Activated CD8-positive, alpha-beta memory T cell treated with anti-CD3 and anti-CD28 coated beads for 24 hours (primary cell): ENCODE measurements around the gene BTN2A1.
"Not testable (repeated sequence)": the region's sequence is repeated elsewhere in the genome, so short reads cannot be mapped to it uniquely, and the experiment has no call there.

ENCODE experiments used
- DNase-seq: peaks from one replicate; pipeline ENCODE4 v3.0.0-alpha.2; 2020

Gene BTN2A1

DNA sequence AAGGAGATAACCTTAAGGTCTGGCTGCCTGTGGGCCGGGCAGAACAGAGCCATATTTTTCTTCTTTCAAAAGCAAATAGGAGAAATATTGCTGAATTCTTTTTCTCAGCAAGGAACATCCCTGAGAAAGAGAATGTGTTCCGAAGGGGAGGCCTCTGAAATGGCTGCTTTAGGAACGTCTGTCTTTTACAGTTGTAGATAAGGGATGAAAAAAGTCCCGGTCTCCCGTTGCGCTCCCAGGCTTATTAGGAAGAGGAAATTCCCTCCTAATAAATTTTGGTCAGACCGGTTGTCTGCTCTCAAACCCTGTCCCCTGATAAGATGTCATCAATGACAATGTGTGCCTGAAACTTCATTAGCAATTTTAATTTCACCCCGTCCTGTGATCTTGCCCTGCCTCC is 24.1 kb upstream of the BTN2A1 start:
- not testable (repeated sequence) for DNase-seq

DNA sequence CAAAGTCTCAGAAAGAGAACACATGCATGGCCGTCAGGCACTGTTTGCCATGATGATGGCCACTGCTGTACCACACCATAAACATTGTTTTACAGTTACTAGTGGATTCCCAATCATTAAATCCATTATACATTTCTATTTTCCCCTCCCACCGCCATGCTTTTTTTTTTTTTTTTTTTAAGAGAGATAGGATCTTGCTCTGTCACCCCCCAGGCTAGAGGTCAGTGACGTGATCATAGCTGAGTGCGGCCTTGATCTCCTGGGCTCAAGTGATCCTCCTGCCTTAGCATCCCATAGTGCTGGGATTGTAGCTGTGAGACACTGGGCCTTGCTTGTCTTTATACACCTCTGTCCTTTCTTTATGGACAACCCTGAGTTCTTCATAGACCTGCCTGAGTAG is 21.7 kb upstream of the BTN2A1 start:
- DNase-seq: no peak

DNA sequence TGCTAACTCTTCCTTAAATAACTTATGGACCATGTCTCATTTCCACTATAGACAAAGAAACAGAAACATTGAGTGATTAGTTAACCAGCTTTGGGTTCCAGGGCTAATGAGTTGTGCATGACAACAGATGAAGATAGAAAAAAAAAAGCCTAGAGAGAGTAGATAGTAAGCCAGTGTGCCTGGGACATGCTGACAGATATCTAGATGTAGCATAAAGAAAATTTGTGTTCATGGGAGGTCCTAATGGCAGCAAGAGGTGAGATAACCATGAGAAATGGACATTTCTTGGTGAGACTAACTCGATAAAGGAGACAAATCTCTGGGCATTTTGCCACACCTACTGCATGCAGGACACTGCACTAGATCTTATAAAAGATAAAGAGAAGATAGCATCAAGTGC is 20.2 kb upstream of the BTN2A1 start:
- DNase-seq: no peak

DNA sequence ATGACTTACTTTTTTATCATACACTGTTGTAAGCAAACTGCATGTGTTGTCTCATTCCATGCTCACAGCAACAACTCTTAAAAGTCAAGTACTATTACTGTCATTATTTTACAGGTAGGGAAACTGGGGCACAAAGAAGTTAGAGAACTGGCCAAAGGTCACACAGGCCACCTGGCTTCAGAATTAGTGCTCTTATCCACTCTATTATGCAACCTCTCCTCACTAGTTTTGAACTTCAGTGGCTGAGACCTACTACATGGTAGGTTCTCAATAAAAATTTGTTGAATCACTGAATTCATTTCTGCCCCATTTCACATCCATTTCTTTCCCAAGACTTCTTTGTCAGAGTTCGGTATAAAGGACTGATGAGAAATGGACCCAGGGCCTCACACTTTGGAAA is 19.8 kb upstream of the BTN2A1 start:
- no peak for DNase-seq

DNA sequence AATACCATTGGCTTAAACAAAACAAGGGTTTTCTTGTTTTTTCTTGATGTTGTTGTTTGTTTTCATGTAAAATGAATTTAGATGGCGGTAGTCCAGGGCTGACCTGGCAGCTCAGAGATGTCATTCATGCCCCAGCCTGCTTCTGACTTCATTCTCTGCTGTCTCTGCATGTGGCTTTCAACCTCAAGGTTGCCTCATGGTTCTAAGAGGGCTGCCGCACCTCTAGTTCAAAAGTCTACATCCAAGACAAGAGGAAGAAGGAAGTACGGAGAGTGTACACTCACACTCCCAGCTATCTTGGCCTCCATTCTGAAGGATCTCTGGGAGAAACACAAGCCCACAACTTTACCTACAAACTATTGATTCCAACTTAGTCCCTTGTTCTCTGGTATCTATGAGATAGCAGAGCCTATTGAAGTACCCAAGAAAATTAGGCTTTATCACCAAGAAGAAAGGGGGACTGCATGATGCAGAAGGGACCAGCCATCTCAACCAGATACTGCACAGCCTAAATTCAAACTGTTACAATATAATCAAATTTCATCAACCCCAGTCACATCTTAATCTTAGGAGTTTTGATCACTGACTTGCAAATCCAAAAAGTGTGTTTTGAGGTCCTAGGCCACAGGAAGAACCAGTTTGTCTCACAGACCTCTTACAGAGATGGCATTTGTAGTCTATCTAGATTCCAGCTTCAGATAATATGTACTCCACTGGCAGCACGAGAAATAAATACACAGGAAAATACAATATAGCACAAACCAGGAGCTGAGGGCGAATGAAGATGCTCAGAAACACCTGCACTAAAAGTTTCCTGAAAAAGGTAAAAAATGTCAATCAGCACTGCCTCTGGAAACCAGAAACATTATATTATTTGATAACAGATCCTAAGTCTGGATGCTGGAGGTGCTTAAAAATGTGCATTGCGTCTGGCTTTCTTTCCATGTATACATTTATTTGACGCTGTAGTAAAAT is 18.3 kb upstream of the BTN2A1 start:
- no peak for DNase-seq

DNA sequence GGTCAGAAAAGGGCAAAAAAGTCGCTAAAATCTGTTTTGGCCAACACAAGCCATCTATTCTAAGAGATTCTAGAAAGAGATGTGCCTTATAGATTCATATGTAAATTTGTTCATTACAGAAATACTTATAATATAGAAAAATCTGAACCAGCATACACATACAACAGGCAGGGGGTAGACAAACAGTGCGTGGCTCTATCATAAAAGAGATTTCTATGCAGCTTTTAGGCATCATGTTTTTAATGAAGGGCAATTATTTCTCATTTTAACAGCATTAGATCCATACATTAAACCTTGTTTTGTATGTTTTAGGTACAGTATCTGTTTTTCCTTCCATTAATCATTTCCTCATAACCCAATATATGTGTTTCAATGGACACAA is 16.8 kb upstream of the BTN2A1 start:
- no peak for DNase-seq

DNA sequence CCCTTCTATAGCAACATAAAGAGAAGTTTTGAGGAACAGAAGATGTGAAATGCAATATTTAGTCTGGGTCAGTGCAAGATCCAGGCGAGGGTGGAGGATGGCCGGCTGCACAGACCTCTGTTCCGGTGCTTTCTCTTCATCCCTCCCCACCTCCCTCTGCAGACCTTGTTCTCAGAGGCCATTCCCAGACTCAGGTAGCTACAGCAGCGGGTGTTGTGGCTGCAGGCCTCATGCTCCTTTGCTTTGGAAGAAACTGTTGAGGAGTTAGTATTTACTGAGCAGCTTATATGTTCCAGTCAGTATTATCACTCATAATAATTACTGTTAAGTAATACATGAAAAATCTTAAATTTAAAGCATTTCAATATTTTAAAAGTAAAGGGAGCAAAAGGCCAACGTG is 15.8 kb upstream of the BTN2A1 start:
- no peak for DNase-seq

DNA sequence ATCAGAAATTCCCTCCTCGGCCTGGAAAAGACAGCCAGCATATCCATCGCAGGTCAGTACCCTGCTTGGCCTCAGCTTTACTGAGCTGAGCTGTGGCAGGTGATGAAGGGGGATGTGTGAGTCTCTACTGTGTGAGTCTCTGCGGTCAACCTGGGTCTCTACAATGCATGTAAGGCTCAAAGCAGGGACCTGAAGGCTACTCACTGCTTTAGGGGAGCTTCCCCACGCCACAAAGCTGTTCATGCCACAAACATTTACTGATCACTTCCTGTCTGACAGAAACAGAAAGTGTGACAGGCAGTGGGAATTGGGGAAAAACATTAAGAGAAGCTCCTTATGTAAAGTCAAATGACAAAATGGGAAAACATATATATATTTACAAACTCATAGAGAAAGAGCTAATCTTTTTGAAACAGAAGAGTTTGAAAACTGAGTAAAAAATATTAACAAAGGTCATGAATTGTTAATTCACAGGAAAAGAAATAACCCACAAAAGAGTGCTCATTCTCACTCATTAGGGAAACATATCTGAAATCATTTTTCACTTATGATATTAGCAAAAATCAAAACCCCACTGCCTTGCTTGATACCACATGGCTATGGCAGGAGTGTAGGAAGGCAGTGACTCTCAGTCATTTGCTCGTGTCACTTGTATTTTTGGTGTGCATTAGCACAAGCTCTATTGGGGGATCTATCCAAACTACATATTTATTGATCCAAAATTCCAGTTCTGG is 11.7 kb upstream of the BTN2A1 start:
- DNase-seq: peak; percentile 67

DNA sequence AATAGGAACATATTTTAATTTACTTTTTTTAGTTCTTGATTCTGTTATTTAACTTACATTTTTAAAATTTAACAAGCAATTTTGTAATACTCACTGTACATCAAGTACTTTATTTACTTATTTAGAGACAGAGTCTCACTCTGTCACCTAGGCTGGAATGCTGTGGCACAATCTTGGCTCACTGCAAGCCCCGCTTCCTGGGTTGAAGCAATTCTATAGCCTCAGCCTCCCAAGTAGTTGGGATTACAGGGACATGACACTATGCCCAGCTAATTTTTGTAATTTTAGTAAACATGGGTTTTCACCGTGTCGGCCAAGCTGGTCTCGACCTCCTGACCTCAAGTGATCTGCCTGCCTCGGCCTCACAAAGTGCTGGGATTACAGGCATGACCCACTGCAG is 10.5 kb upstream of the BTN2A1 start:
- DNase-seq: no peak

DNA sequence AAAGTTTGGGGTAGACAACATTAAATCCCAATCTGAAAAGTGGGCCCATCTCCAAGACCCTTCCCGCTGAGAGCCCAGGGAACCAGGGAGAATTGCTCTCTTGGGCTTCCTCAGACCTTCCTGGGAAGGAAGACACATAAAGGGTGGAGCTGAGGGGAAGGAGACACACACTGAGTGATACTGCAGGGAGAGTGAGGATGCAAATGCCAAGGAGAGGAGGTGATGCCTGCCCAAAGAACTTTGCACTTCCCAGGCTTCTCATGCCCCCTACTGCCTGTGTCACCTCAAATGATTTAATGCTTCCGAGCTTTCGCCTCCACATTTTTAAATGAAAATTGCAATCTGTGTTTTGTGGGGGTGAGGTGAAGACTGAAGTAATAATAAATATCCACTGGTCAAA is 7.5 kb upstream of the BTN2A1 start:
- DNase-seq: no peak

DNA sequence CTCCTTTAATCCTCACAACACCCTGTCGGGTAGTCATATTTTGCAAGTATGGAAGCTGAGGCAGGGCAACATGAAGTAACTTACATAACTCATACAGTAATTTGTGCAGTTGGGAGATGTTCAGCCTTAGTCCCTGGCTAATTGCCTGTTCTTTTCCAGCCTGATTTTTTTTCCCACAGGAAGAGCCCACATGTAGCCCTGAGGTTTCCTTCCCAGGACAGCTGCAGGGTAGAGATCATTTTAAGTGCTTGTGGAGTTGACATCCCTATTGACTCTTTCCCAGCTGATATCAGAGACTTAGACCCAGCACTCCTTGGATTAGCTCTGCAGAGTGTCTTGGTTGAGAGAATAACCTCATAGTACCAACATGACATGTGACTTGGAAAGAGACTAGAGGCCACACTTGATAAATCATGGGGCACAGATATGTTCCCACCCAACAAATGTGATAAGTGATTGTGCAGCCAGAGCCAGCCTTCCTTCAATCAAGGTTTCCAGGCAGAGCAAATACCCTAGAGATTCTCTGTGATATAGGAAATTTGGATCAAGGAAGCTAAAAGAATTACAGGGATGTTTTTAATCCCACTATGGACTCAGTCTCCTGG is 5.0 kb upstream of the BTN2A1 start:
- no peak for DNase-seq

DNA sequence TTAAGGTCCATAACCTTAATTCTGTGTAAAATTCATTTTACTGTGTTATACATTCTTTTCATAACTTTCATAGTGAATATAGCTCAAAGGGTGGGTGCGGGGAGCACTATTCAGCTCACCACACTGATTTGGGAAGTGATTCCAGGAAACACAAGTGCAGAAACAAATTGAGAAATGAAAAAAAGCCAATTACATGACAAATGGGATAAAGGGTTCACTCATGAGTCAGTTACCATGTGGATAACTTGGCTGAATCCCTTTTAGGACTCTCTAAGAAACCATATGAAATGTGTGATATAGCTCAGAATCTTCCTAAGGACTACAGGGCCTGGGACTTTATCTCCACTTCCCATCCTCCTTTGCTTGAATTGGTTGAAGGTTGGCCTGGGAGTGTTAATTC is 3.1 kb upstream of the BTN2A1 start:
- no peak for DNase-seq

DNA sequence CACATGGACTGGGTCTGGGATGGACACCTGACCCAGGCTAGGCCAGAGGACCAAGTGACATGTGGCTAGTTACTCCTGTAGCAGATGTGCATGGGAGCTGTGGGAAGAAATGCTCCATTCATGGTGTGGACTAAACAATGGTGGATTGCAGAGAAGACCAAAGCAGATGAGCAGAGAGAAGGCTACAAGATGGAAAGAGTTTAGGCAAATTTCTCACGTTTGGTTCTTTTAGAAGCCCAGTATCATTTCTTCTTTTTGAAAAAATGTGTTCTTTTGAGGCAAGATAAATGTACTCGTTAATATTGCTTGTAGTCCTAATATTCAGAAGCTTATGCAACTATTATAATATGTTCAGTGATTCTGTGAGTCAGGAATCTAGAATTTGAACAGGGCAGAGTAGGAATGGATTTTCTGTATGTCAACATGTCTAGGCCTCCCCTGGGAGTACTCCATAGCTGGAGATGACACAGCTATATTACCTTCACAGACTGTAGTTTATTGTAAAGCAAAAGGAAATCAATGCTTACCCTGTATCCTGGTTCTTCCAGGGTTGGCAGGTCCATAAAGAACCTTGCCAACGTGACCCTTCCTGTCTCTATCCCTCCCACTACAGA is 2.3 kb upstream of the BTN2A1 start:
- DNase-seq: no peak

DNA sequence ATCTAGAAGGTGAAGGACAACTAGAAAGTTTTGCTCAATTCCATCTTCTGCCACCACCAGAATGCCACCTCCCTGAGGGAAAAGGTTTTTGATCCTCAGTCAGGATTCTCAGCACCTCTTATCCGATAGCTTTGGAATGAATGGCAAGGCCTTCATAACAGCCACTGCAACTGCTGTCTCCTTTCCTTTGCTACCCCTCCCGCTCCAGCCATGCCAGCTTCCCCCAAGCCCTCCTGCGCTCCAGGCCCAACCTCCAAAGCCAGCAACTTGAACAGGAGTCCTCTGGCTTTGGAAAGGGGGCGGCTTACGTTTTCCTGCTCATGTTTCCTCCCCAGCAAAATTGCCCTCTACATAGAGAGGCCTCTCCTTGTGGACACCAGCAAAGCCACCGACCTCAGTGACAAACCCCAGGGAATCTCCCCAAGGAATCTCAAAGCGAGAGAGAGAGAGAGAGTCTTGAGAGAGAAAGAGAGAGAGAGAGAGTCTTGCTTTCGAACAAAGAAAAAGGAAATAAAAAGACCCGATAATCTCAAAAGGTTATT is 420 bp upstream of the BTN2A1 start:
- peak; percentile 68 for DNase-seq

DNA sequence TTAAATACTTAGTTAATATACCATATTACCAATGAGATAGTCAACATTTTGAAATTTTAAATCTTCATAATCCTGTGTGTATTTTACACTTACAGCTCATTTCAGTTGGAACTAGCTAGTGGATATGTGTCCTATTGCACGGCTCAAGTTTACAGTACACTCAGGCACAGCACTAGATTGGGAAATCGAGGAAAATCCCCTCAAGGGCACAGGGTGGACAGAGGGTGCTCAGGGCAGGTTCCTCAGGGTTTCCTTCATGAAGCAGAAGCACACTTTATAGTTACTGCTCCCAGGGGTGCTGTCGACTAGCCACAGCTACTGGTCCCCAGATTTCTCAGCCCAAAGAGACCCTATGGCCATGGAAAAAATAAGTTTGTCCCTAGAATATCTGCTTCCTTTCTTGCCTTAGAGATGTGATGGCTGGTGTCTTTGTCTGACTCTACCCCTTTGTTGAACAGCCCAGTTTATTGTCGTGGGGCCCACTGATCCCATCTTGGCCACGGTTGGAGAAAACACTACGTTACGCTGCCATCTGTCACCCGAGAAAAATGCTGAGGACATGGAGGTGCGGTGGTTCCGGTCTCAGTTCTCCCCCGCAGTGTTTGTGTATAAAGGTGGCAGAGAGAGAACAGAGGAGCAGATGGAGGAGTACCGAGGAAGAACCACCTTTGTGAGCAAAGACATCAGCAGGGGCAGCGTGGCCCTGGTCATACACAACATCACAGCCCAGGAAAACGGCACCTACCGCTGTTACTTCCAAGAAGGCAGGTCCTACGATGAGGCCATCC is 1.5 kb downstream of the BTN2A1 start:
- DNase-seq: no peak

DNA sequence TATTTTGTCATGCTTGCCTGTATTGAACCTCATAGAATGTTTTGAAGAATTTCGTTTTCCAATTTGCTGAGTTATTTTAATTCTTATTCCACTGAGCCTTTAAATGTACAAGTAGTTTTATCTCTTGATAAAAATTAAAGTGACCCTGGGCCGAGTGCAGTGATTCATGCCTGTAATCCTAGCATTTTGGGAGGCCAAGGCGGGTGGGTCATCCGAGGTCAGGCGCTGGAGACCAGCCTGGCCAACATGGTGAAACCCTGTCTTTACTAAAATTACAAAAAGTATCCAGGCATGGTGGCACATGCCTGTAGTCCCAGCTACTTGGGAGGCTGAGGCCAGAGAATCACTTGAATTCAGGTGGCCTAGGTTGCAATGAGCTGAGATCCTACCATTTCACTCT is 3.6 kb downstream of the BTN2A1 start:
- not testable (repeated sequence) for DNase-seq

DNA sequence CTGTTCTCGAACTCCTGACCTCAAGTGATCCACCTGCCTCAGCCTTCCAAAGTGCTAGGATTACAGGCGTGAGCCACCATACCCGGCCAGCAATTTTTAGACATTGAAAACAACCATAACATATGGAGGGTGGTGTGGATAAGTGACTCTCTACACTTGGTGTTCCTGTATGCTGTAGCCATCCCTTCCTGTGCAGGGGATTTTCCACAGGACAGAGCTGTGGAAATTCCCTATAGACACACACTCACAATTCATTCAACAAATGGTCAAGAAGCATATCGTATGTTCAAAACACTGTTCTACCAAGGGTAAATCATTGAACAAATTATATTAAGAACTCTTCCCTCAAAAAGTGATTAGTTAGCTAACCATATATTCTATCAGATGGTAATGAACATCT is 6.3 kb downstream of the BTN2A1 start:
- no peak for DNase-seq

DNA sequence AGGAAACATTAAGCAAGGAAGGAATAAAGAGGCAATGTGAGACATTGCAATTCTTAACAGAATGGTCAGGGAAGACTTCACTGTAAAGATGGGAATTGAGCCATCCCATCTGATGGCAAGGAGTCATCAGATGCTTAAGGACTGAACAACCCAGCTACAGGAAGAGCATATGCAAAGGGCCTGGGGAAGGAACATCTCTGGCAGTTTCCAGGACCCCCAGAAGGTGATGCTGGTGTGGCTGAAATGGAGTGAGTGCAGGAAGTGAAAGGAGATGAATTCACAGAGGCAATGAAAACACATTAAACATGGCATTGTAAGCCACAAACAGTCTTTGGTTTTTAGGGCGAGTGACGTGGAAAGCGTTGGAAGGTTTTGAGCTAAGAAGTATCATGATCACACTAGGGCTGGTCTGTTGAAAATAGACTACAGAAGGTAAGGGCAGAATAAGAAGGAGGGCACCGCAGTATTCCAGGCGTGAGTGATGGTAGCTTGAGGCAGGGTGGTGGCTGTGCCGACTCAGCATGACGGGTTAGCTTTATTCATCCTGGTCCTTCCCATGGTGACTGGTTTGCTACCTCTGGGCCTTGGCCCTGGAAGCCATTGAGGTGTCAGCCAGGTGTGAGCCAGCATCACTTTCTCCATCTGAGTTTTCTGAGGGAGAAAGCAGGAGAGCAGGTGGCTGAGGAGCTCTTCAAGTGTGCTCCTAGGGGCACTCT is 6.8 kb downstream of the BTN2A1 start:
- DNase-seq: no peak

DNA sequence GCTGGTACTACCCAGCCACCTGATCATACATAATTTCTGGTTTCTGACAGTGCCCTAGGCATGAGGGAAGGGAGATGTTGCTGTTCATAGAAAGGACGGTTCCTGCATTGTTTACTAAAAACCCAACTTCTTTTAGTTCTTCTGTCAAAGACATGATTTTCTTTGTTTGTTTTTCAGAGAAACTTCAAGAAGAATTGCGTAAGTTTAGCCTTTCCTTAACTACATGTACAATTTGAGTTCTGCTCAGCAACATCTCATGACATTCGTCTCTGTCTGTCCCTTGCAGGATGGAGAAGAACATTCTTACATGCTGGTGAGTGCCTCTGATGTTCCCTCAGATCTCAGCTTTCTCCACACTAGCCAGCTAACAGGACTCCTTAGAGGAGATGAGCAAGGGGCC is 8.0 kb downstream of the BTN2A1 start:
- no peak for DNase-seq

DNA sequence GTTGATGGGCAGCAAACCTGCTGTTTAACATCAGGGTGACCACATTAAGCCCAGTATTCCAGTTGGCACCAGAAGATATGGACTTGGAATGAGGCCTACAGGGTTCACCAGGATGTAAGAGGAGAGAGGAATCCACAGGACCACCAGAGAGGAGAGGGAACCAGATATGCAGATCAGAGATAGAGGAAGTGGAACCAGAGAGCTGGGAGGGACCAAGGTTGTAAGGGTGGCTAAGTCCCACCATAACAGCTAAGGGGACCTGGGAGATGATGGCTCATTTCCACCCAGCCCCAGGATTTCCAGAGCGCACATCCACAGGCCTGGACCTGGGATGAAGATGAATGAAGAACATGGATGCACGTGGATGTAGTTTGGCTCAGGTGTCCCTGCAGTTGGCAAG is 11.1 kb downstream of the BTN2A1 start:
- no peak for DNase-seq

DNA sequence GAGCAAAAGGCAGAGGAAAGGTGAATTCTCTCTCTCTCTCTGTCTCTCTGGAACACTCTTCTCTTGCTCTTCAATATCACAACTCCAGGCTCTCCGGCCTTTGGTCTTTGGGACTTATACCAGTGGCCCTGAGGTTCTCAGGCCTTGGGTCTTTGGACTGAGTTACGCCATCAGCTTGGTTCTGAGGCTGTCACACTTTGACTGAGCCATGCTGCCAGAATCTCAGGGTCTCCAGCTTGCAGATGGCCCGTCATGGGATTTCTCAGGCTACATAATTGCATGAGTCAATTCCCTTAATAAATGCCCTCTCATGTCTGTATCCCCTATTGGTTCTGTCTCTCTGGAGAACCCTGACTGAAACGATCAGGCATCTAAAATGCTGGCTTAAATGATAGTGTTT is 12.9 kb downstream of the BTN2A1 start:
- no peak for DNase-seq

DNA sequence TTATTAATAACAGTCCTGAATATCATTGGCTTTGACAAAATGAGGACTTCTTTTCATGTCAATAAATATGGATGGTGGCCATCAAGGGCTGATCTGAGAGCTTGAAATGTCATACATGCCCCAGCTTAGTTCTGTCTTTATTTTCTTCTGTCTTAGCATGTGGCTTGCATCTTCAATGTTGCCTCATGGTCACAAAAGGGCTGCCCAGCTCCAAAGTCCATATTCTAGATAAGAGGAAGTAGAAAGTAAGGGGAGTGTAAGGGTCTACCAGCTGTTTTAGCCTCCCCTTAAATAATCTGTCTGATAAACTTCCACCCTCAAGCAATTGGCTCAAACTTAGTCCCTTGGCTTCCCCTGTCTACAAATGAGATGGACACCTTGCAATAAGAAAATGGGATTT is 14.2 kb downstream of the BTN2A1 start:
- no peak for DNase-seq
